Tibial artery (tissue), 4 donors: ENCODE results near the gene LRP3.

Experiments used
- DNase-seq, 2 donors: peaks; one replicate each; pipeline ENCODE4 v3.0.0-alpha.2; 2019
- H3K27ac ChIP-seq, 2 donors: fragments of 200-600 bp; sonication (generic) in 1 of 2; 1 replicate in 1 of 2; 2 replicates in 1 of 2; pipeline ENCODE4 v1.5.1; 2018 to 2019; ENCODE audit warnings: mild to moderate bottlenecking in 1 of 2
- H3K27me3 ChIP-seq, 2 donors: fragments of 200-600 bp; sonication (generic) in 1 of 2; one replicate each; pipeline versions ENCODE4 v1.5.1 to v1.6.0; 2016 to 2019
- H3K36me3 ChIP-seq, 3 donors: fragments of 200-600 bp; sonication (generic) in 2 of 3; one replicate each; pipeline ENCODE4 v1.5.1; 2016 to 2019; ENCODE audit warnings: mild to moderate bottlenecking in 2 of 3
- H3K4me1 ChIP-seq, 4 donors: fragments of 200-600 bp; sonication (generic) in 2 of 4; 1 replicate in 3 of 4; 2 replicates in 1 of 4; pipeline ENCODE4 v1.5.1; 2016 to 2019
- H3K4me3 ChIP-seq, 2 donors: fragments of 200-600 bp; sonication (generic) in 1 of 2; 1 replicate in 1 of 2; 2 replicates in 1 of 2; pipeline ENCODE4 v1.5.1; 2018 to 2019; ENCODE audit warnings: mild to moderate bottlenecking in 2 of 2
- H3K9me3 ChIP-seq, 3 donors: fragments of 200-600 bp; sonication (generic) in 1 of 3; one replicate each; pipeline ENCODE4 v1.5.1; 2016 to 2019
- CTCF ChIP-seq, 2 experiments: fragments of 200-600 bp in 1 of 2; fragments of 450-650 bp in 1 of 2; IDR thresholded peaks; one replicate each; pipeline ENCODE4 v1.5.1; 2017 to 2019; ENCODE audit warnings: antibody characterized with exemption in 2 of 2, mild to moderate bottlenecking in 1 of 2, moderate library complexity in 1 of 2
- intact Hi-C: fragments of 100-400 bp; cut with DNase I; formaldehyde crosslinking; loops from one replicate; pipeline ENCODE4 v1.15.0; 2023; ENCODE audit warnings: low total_unique reads

The LRP3 gene

GRCh38 chr19:33227242-33227650 lies 33.1 kb downstream of the LRP3 start:
- Histone ChIP-seq H3K27ac (no peak overlapping the region), H3K9me3 (peaks cover 3 to 31% (median 30%) of the 10 kb centered on the region in 3 donors), H3K4me3 (no peak overlapping the region), H3K36me3 (peaks cover 0 to 4% (median 0%) of the 10 kb centered on the region in 3 donors), H3K27me3 (peaks cover 5 to 61% of the 10 kb centered on the region in 2 donors), H3K4me1 (peaks cover 0 to 15% (median 10%) of the 10 kb centered on the region in 4 donors)
- intact Hi-C loops: no loop called here
- DNase-seq: no peak
- no peak for TF ChIP-seq CTCF (IDR thresholded peaks at IDR 0.05)

DNA sequence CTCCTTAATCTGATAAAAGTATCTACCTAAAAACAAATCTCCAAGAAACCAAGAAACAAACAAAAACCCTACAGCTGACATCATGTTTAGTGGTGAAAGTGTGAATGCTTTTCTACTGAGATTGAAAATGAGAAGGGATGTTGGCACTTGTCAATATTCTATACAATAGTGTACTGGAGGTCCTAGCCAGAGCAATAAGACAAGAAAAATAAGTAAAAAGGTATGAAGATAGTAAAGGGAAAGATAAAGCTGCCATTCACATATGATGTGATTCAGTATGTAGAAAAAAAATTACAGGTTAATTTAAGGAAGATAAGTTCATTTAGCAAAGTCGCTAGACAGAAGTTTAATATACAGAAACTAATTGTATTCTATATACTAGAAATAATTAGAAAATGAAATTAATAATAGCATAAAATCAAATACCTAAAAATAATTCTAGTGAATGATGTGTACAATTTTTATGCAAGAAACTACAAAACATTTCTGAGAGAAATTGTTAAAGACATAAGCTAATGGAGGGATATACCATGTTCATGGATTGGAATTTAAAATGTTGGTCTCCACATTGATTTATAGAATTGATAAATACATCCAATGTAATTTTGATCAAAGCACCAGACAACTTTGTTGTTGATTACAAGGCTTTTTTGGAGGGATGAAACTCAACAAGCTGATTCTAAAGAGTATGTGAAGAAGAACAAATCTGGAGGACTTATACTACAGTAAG lies 33.9 kb downstream of the LRP3 start:
- intact Hi-C loops: no loop called here
- no peak overlapping the region for H3K4me3 ChIP-seq
- TF ChIP-seq CTCF (IDR thresholded peaks at IDR 0.05): no peak

GRCh38 chr19:33229962-33230361 lies 35.8 kb downstream of the LRP3 start:
- intact Hi-C loops: loop anchor here (10.0 kb wide), 1 partner anchor 545 kb away; no protein-coding TSS in a partner anchor
- no peak for TF ChIP-seq CTCF (IDR thresholded peaks at IDR 0.05)
- Histone ChIP-seq H3K9me3 (peaks cover 3 to 31% (median 30%) of the 10 kb centered on the region in 3 donors), H3K4me1 (peaks cover 0 to 17% (median 10%) of the 10 kb centered on the region in 4 donors), H3K36me3 (peaks cover 0 to 4% (median 0%) of the 10 kb centered on the region in 3 donors), H3K27me3 (peaks cover 5 to 59% of the 10 kb centered on the region in 2 donors), H3K4me3 (no peak overlapping the region), H3K27ac (no peak overlapping the region)
- DNase-seq: no peak

More for the DNA sequence above, 33.9 kb downstream of the LRP3 start:
- peaks cover 0 to 15% (median 10%) of the 10 kb centered on the region in 4 donors for H3K4me1 ChIP-seq
- H3K9me3 ChIP-seq: peaks cover 3 to 31% (median 30%) of the 10 kb centered on the region in 3 donors
- DNase-seq: no peak
- H3K27me3 ChIP-seq: peaks cover 5 to 61% of the 10 kb centered on the region in 2 donors
- no peak overlapping the region for H3K27ac ChIP-seq
- peaks cover 0 to 4% (median 0%) of the 10 kb centered on the region in 3 donors for H3K36me3 ChIP-seq

GRCh38 chr19:33231511-33231910 lies 37.4 kb downstream of the LRP3 start:
- peaks cover 0 to 4% (median 0%) of the 10 kb centered on the region in 3 donors for H3K36me3 ChIP-seq
- H3K9me3 ChIP-seq: peaks cover 3 to 31% (median 30%) of the 10 kb centered on the region in 3 donors
- peaks cover 0 to 9% (median 2%) of the 10 kb centered on the region in 4 donors for H3K4me1 ChIP-seq
- no peak overlapping the region for H3K27ac ChIP-seq
- intact Hi-C loops: loop anchor here (10.0 kb wide), 1 partner anchor 543 kb away; no protein-coding TSS in a partner anchor
- DNase-seq: no peak
- no peak overlapping the region for H3K4me3 ChIP-seq
- TF ChIP-seq CTCF (IDR thresholded peaks at IDR 0.05): no peak
- peaks cover 5 to 52% of the 10 kb centered on the region in 2 donors for H3K27me3 ChIP-seq

- Histone ChIP-seq H3K27ac (no peak overlapping the region), H3K36me3 (no peaks in the 10 kb centered on the region), H3K27me3 (peaks cover 0 to 48% of the 10 kb centered on the region in 2 donors), H3K4me1 (peaks cover 0 to 4% (median 0%) of the 10 kb centered on the region in 4 donors), H3K4me3 (no peak overlapping the region), H3K9me3 (peaks cover 0 to 21% (median 19%) of the 10 kb centered on the region in 3 donors)
- intact Hi-C loops: loop anchor here (10.0 kb wide), 1 partner anchor 542 kb away; no protein-coding TSS in a partner anchor
- TF ChIP-seq CTCF (IDR thresholded peaks at IDR 0.05): no peak
- DNase-seq: no peak
Measured at GRCh38 chr19:33232656-33233055, 38.5 kb downstream of the LRP3 start.
